OCI-LY7 (cell line): ENCODE measurements around the gene SDF4. TPM values are rescaled to one million over a fixed set of nuclear protein-coding genes. Genes with fewer than 3 reads are reported as not detected.

Experiments
- BruUV-seq: library from RNA; stranded (reverse); fragments of 400-500 nt; replicated peaks from 2 replicates; lab custom pipeline; 2021; lab: Mats Ljungman, UMichigan
- CTCF ChIA-PET: fragments of 300-600 bp; sonication (Branson Sonifier 250); formaldehyde crosslinking; loops from one replicate; lab custom pipeline; 2022; ENCODE audit warnings: antibody characterized with exemption; ENCODE audit not compliant: unreplicated experiment; lab: Charles Lee
- POLR2A ChIA-PET: fragments of 300-600 bp; sonication (Branson Sonifier 250); formaldehyde crosslinking; loops from one replicate; lab custom pipeline; 2022; ENCODE audit warnings: antibody characterized with exemption; lab: Charles Lee
- DNase-seq: peaks from one replicate; pipeline ENCODE4 v3.0.0-alpha.2; 2015; ENCODE audit warnings: low spot score
- H2AFZ ChIP-seq: fragments of 200-600 bp; sonication (generic), shearing (Covaris generic); 2 replicates; pipeline ENCODE4 v1.6.1; 2014; ENCODE audit warnings: mild to moderate bottlenecking, antibody characterized with exemption, low read length, moderate library complexity
- H3K27ac ChIP-seq: fragments of 200-600 bp; sonication (generic); 2 replicates; pipeline ENCODE4 v1.5.1; 2014; ENCODE audit warnings: mixed run types, low read depth, mild to moderate bottlenecking, moderate library complexity, low read length, inconsistent platforms; ENCODE audit not compliant: poor library complexity, severe bottlenecking
- H3K36me3 ChIP-seq: fragments of 200-600 bp; sonication (generic); 2 replicates; pipeline ENCODE4 v1.6.1; 2014; ENCODE audit warnings: mild to moderate bottlenecking, antibody characterized with exemption, low read length, moderate library complexity, mixed read lengths; ENCODE audit not compliant: insufficient read depth
- H3K4me1 ChIP-seq: fragments of 200-600 bp; sonication (generic); 2 replicates; pipeline ENCODE4 v1.5.1; 2014; ENCODE audit warnings: mild to moderate bottlenecking, low read length; ENCODE audit not compliant: insufficient read depth, poor library complexity, severe bottlenecking
- H3K4me2 ChIP-seq: fragments of 200-600 bp; sonication (generic); 2 replicates; pipeline ENCODE4 v1.6.1; 2014; ENCODE audit warnings: mild to moderate bottlenecking, low read length
- H3K4me3 ChIP-seq: fragments of 200-600 bp; sonication (generic); 2 replicates; pipeline ENCODE4 v1.5.1; 2014; ENCODE audit warnings: mild to moderate bottlenecking, low read depth, low read length; ENCODE audit not compliant: poor library complexity, severe bottlenecking
- H3K79me2 ChIP-seq: fragments of 200-600 bp; sonication (generic); 2 replicates; pipeline ENCODE4 v1.6.1; 2016; ENCODE audit warnings: low read depth, mild to moderate bottlenecking, low read length, moderate library complexity, mixed read lengths; ENCODE audit not compliant: insufficient read depth
- H3K9me2 ChIP-seq: fragments of 200-600 bp; sonication (generic); 2 replicates; pipeline ENCODE4 v1.6.1; 2016; ENCODE audit warnings: mild to moderate bottlenecking, low read length, mixed read lengths; ENCODE audit not compliant: insufficient read depth
- H3K9me3 ChIP-seq: fragments of 200-600 bp; sonication (generic); 2 replicates; pipeline ENCODE4 v1.6.1; 2014; ENCODE audit warnings: mild to moderate bottlenecking, mixed run types, low read length, mixed read lengths
- H4K20me1 ChIP-seq: fragments of 200-600 bp; sonication (generic); 2 replicates; pipeline ENCODE4 v1.6.1; 2014; ENCODE audit warnings: mild to moderate bottlenecking, antibody characterized with exemption, low read length, moderate library complexity, mixed read lengths; ENCODE audit not compliant: insufficient read depth
- CTCF ChIP-seq: fragments of 200-600 bp; sonication (generic); conservative IDR thresholded peaks from 2 replicates; pipeline ENCODE4 v1.5.1; 2014; ENCODE audit warnings: mild to moderate bottlenecking, antibody characterized with exemption, low read length, moderate library complexity, mixed read lengths
- EZH2phosphoT487 ChIP-seq: fragments of 200-600 bp; sonication (generic); IDR thresholded peaks from 2 replicates; pipeline ENCODE4 v1.6.1; 2018; ENCODE audit warnings: low read depth, borderline replicate concordance, mild to moderate bottlenecking, mixed run types, antibody characterized with exemption, low read length, moderate library complexity, mixed read lengths
- intact Hi-C: fragments of 100-400 bp; cut with micrococcal nuclease; formaldehyde crosslinking; loops from one replicate; pipeline ENCODE4 v1.10.0; 2022; ENCODE audit not compliant: unreplicated experiment
- total RNA-seq, 2 experiments: library from RNA; depleted of rRNA in 1 of 2; stranded (reverse); fragments of >200 nt in 1 of 2; shearing (Covaris generic) in 1 of 2; gene quantifications; 2 replicates each; pipeline ENCODE4 v1.2.3, GENCODE V29; 2014 to 2022

Gene SDF4
- total RNA-seq, 2 experiments from 2014 or later: 47.7 to 85.7 TPM

DNA sequence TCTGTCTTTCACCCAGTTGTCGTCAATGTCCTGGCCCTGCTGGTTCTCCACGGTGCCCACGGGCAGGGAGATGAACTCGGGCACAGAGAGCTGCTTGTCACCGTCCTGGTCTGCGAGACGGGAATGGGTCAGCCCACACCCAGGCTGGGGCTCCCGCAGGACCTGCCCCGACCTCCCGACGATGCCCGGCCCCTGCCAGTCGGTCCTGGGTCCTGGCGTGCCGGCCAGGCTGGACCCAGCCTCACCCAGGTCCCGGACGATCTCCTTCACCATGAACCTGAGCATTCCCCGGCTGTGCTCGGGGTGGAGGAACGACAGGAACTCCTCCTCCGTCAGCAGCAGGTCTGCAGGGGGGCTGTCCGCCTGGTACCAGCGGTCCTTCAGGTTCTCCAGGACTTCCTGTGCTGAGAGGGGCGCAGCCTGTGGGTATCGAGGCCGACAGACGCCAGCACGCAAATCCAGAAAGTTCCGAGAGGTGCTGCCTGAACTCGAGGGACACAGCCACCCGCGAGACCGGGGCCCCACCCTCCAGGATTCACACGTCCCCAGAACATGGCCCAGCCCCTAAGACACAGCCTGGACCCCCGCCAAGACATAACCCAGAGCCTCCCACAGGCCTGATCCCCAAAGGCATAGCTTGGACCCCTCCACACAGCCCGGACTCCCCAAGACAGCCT, 13.1 kb downstream of the SDF4 start:
- no peak for TF ChIP-seq CTCF
- no peak for TF ChIP-seq EZH2phosphoT487
- POLR2A ChIA-PET: no interaction called here
- Histone ChIP-seq H3K27ac (no peak overlapping the region), H2AFZ (no peak overlapping the region), H3K4me1 (no peaks in the 10 kb centered on the region), H3K4me3 (no peak overlapping the region), H3K36me3 (peaks cover 60% of the 10 kb centered on the region), H4K20me1 (no peaks in the 10 kb centered on the region), H3K9me3 (no peaks in the 10 kb centered on the region), H3K79me2 (no peaks in the 10 kb centered on the region), H3K9me2 (no peaks in the 10 kb centered on the region), H3K4me2 (no peak overlapping the region)
- intact Hi-C loops: no loop called here
- no peak for DNase-seq
- CTCF ChIA-PET: no interaction called here
- BruUV-seq: no TSS peak

- intact Hi-C loops: no loop called here
- Histone ChIP-seq H3K27ac (no peak overlapping the region), H3K9me3 (no peaks in the 10 kb centered on the region), H3K4me3 (no peak overlapping the region), H3K4me2 (no peak overlapping the region), H4K20me1 (no peaks in the 10 kb centered on the region), H3K4me1 (no peaks in the 10 kb centered on the region), H3K9me2 (no peaks in the 10 kb centered on the region), H3K36me3 (peaks cover 54% of the 10 kb centered on the region), H2AFZ (no peak overlapping the region), H3K79me2 (no peaks in the 10 kb centered on the region)
- no peak for TF ChIP-seq CTCF
- TF ChIP-seq EZH2phosphoT487: no peak
- POLR2A ChIA-PET: no interaction called here
- no peak for DNase-seq
- no TSS peak for BruUV-seq
- CTCF ChIA-PET: no interaction called here
Observed at GRCh38 chr1:1217621-1218523, 13.9 kb downstream of the SDF4 start.
